Measurements from ENCODE around the gene NR4A3.

NR4A3 gene

GRCh38 chr9:99782962-99783718 is 38.5 kb upstream of the NR4A3 start:
- no peak overlapping the region for H3K4me3 ChIP-seq (ENCODE audit: low read depth, low read length)
- no peak for TF ChIP-seq CTCF (IDR thresholded peaks at IDR 0.05; ENCODE audit: low read depth, low read length, missing control alignments)
- DNase-seq (ENCODE audit: low read depth) = no peak
- in situ Hi-C loops (cut with HindIII; ENCODE audit: low sequenced_read_pairs) = no loop called here

- in situ Hi-C loops (cut with HindIII; ENCODE audit: low sequenced_read_pairs) = no loop called here
- no peak for DNase-seq (ENCODE audit: low read depth)
- no peak overlapping the region for H3K4me3 ChIP-seq (ENCODE audit: low read depth, low read length)
- TF ChIP-seq CTCF (IDR thresholded peaks at IDR 0.05; ENCODE audit: low read depth, low read length, missing control alignments) = no peak
These were observed 37.9 kb upstream of the NR4A3 start for GRCh38 chr9:99783799-99784198.

- TF ChIP-seq CTCF (IDR thresholded peaks at IDR 0.05; ENCODE audit: low read depth, low read length, missing control alignments) = no peak
- in situ Hi-C loops (cut with HindIII; ENCODE audit: low sequenced_read_pairs) = no loop called here
- DNase-seq (ENCODE audit: low read depth) = no peak
- no peak overlapping the region for H3K4me3 ChIP-seq (ENCODE audit: low read depth, low read length)
These were observed 36.6 kb upstream of the NR4A3 start for GRCh38 chr9:99785010-99785590.

- DNase-seq (ENCODE audit: low read depth) = no peak
- no peak for TF ChIP-seq CTCF (IDR thresholded peaks at IDR 0.05; ENCODE audit: low read depth, low read length, missing control alignments)
- in situ Hi-C loops (cut with HindIII; ENCODE audit: low sequenced_read_pairs) = no loop called here
- H3K4me3 ChIP-seq (ENCODE audit: low read depth, low read length) = no peak overlapping the region
These were observed 34.1 kb upstream of the NR4A3 start for GRCh38 chr9:99787556-99787955.

GRCh38 chr9:99793528-99793927 is 28.2 kb upstream of the NR4A3 start:
- DNase-seq (ENCODE audit: low read depth) = no peak
- no peak for TF ChIP-seq CTCF (IDR thresholded peaks at IDR 0.05; ENCODE audit: low read depth, low read length, missing control alignments)
- H3K4me3 ChIP-seq (ENCODE audit: low read depth, low read length) = no peak overlapping the region
- in situ Hi-C loops (cut with HindIII; ENCODE audit: low sequenced_read_pairs) = no loop called here

GRCh38 chr9:99796231-99796630 is 25.5 kb upstream of the NR4A3 start:
- no peak for TF ChIP-seq CTCF (IDR thresholded peaks at IDR 0.05; ENCODE audit: low read depth, low read length, missing control alignments)
- no peak overlapping the region for H3K4me3 ChIP-seq (ENCODE audit: low read depth, low read length)
- in situ Hi-C loops (cut with HindIII; ENCODE audit: low sequenced_read_pairs) = no loop called here
- no peak for DNase-seq (ENCODE audit: low read depth)
